ENCODE measurements around the gene DSG2.
"Not testable (repeated sequence)": the region's sequence is repeated elsewhere in the genome, so short reads cannot be mapped to it uniquely, and the experiment has no call there.

DSG2 gene

GRCh38 chr18:31500051-31500688 lies 2.2 kb downstream of the DSG2 start:
- DNase-seq (ENCODE audit: low read depth): no peak

GRCh38 chr18:31503011-31503410 lies 5.0 kb downstream of the DSG2 start:
- DNase-seq (ENCODE audit: low read depth): no peak

GRCh38 chr18:31504455-31505147 lies 6.6 kb downstream of the DSG2 start:
- no peak for DNase-seq (ENCODE audit: low read depth)

- no peak for DNase-seq (ENCODE audit: low read depth)
Measured at GRCh38 chr18:31505156-31505555, 7.2 kb downstream of the DSG2 start.

GRCh38 chr18:31506024-31506742 lies 8.2 kb downstream of the DSG2 start:
- DNase-seq (ENCODE audit: low read depth): no peak

GRCh38 chr18:31507124-31507523 lies 9.1 kb downstream of the DSG2 start:
- not testable (repeated sequence) for DNase-seq (ENCODE audit: low read depth)

GRCh38 chr18:31508781-31509180 lies 10.8 kb downstream of the DSG2 start:
- no peak for DNase-seq (ENCODE audit: low read depth)

GRCh38 chr18:31509571-31509970 lies 11.6 kb downstream of the DSG2 start:
- DNase-seq (ENCODE audit: low read depth): no peak

- DNase-seq (ENCODE audit: low read depth): no peak
Measured at GRCh38 chr18:31510319-31510718, 12.3 kb downstream of the DSG2 start.

- DNase-seq (ENCODE audit: low read depth): no peak
Measured at GRCh38 chr18:31511098-31511497, 13.1 kb downstream of the DSG2 start.

GRCh38 chr18:31512203-31512764 lies 14.3 kb downstream of the DSG2 start:
- DNase-seq (ENCODE audit: low read depth): no peak

GRCh38 chr18:31513189-31513935 lies 15.4 kb downstream of the DSG2 start:
- no peak for DNase-seq (ENCODE audit: low read depth)

- no peak for DNase-seq (ENCODE audit: low read depth)
Measured at GRCh38 chr18:31516437-31516836, 18.5 kb downstream of the DSG2 start.

GRCh38 chr18:31526374-31526773 lies 28.4 kb downstream of the DSG2 start:
- no peak for DNase-seq (ENCODE audit: low read depth)

- no peak for DNase-seq (ENCODE audit: low read depth)
Measured at GRCh38 chr18:31533236-31533635, 35.3 kb downstream of the DSG2 start.

- DNase-seq (ENCODE audit: low read depth): no peak
Measured at GRCh38 chr18:31538837-31539236, 40.9 kb downstream of the DSG2 start.

GRCh38 chr18:31546476-31546875 lies 48.5 kb downstream of the DSG2 start:
- no peak for DNase-seq (ENCODE audit: low read depth)

- no peak for DNase-seq (ENCODE audit: low read depth)
Measured at GRCh38 chr18:31548853-31549252, 50.9 kb downstream of the DSG2 start.

- no peak for DNase-seq (ENCODE audit: low read depth)
Measured at GRCh38 chr18:31549416-31549815, 51.4 kb downstream of the DSG2 start.

- no peak for DNase-seq (ENCODE audit: low read depth)
Measured at GRCh38 chr18:31551883-31552282, 53.9 kb downstream of the DSG2 start.

- DNase-seq (ENCODE audit: low read depth): no peak
Measured at GRCh38 chr18:31553800-31554199, 55.8 kb downstream of the DSG2 start.

GRCh38 chr18:31554776-31555175 lies 56.8 kb downstream of the DSG2 start:
- no peak for DNase-seq (ENCODE audit: low read depth)
